Uterus (tissue), 2 donors: Measurements from ENCODE around the gene FIBCD1.

ENCODE experiments used
- CTCF ChIP-seq, 4 experiments: fragments of 200-600 bp in 2 of 4; fragments of 450-650 bp in 2 of 4; sonication (generic) in 2 of 4; IDR thresholded peaks; one replicate each; pipeline ENCODE4 v1.5.1; 2016 to 2019; ENCODE audit warnings: antibody characterized with exemption in 4 of 4, mild to moderate bottlenecking in 2 of 4, moderate library complexity in 1 of 4
- POLR2A ChIP-seq, 2 donors: fragments of 450-650 bp; IDR thresholded peaks; one replicate each; pipeline ENCODE4 v1.6.1; 2016; ENCODE audit warnings: antibody characterized with exemption in 2 of 2, mild to moderate bottlenecking in 1 of 2, moderate library complexity in 1 of 2

GRCh38 chr9:130895481-130896232 lies 43.4 kb downstream of the FIBCD1 start:
- TF ChIP-seq CTCF (IDR thresholded peaks at IDR 0.05) (no peak), POLR2A (IDR thresholded peaks at IDR 0.05) (no peak)
